HG03066 (cell line): ENCODE measurements around the gene LARP6.
"Not testable (repeated sequence)": the region's sequence is repeated elsewhere in the genome, so short reads cannot be mapped to it uniquely, and the experiment has no call there.

Experiments used
- ATAC-seq: cut with Tn5 transposase; IDR thresholded peaks from one replicate; pipeline ENCODE4 v1.9.1; 2021; ENCODE audit warnings: low read depth; ENCODE audit not compliant: unreplicated experiment

Gene LARP6

DNA sequence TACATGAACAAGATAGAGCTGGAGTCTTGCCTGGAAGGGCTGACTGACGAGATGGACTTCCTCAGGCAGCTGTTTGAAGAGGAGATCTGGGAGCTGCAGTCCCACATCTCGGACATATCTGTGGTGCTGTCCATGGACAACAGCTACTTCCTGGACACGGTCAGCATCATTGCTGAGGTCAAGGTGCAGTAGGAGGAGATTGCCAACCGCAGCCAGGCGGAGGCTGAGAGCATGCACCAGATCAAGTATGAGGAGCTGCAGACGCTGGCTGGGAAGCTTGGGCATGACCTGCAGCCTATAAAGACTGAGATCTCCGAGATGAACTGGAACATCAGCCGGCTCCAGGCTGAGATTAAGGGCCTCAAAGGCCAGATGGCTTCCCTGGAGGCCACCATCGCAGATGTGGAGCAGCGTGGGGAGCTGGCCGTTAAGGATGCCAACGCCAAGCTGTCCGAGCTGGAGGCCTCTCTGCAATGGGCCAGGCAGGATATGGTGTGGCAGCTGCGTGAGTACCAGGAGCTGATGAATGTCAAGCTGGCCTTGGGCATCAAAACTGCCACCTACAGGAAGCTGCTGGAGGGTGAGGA, 5.5 kb upstream of the LARP6 start:
- ATAC-seq: no peak

DNA sequence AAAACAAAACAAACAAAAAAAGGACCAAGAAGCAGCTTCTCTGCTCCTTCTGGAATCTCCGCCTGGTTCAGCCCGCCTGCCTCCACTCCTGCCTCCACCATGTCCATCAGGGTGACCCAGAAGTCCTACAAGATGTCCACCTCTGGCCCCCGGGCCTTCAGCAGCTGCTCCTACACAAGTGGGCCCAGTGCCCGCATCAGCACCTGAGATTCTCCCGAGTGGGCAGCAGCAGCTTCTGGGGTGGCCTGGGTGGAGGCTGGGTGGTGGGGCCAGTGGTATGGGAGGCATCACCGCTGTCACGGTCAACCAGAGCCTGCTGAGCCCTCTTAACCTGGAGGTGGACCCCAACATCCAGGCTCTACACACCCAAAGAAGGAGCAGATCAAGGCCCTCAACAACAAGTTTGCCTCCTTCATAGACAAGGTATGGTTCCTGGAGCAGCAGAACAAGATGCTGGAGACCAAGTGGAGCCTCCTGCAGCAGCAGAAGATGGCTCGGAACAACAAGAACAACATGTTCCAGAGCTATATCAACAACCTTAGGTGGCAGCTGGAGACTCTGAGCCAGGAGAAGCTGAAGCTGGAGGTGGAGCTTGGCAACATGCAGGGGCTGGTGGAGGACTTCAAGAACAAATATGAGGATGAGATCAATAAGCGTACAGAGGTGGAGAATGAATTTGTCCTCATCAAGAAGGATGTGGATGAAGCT, 4.8 kb upstream of the LARP6 start:
- ATAC-seq: not testable (repeated sequence)

DNA sequence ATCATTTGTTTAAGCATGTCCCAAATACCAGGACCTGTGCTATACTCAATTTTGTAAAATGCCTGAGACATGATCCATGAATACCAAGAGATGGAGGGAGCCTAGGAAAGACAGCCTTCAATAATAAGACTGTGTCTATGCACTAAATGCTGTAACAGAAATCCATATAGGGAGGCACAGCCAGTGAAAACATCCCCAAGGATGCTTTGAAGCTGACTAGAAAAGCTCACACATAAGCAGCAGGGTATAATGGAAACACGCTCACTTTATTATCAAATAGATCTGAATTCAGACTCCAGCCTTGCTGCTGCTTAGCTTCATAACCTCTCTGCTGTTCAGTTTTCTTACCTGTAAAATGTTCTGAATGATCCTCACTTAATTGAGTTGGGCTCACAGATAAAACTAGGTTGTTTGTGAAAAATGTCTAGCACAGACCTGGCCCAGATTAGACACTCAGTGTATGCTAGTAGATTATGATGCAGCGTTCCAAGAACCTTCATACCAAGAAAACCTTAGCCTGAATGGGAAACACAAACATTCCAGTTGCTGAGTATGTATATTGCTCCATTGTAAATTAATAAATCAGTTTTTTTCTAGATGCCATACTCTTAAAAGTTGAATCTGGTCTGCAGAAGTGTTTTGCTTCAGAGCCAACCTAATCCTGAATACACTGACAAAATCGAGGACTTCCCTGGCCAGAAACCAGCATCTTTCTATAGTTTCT, 3.8 kb upstream of the LARP6 start:
- ATAC-seq: no peak

DNA sequence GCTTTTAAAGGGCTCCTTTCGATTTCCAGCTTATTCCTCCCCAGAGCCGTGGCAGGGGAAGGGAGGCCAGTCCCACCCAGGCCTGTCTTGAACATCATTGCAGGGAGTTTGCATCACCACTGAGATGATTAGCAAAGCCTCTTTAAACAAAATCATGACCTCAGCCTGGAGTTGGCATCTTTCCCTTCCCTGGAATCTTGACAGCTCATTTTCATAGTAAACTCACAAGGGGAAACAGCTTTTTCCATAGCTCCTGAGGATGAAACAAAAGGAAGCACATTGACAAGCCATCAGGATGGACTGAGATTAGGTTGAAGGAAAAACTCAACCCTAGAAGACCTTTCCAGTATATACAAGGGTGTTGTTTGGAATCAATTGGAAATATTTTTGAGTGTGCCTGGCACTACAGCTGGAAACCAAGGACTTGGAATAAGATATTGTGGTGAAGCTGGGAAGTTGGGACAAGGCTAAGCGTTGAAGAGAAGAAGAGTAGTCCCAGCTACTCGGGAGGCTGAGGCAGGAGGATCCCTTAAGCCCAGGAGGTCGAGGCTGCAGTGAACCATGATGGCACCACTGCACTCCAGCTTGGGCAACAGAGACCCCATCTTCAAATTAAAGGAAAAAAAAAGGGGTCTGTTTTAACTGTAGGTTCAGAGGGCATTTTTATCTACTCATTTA, 3.1 kb upstream of the LARP6 start:
- ATAC-seq: no peak

DNA sequence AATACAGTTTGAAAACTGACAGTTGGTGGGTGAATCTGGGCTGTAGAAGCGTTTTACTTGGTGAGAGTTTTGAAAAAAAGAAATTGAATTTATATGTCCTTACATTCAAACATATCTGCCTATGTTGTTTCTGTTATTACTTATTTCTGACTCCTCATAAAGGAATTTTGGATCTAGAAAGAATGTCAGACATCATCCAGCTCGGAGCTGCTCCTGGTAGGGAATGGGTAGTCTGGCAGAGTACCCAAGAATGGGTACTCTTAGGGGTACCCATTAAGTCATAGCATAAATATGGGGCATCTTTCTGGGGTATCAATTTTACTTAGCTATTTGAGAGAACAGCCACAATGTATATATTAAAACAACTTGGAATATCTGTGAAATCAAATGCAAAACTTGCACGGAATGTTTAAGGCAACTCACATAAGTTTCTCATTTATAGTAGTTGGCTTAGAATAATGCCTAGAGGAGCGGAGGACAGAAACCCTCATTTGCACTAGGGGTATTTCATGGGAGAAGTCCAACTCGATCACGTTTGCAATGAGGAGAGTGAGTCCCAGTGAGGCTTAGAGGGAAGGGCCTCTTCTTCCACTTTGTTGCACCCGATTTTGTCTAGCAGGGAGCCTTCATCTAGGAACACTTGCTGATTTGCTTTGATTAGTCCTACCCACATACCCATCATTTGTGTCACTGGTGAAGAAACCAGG, 2.4 kb upstream of the LARP6 start:
- no peak for ATAC-seq

DNA sequence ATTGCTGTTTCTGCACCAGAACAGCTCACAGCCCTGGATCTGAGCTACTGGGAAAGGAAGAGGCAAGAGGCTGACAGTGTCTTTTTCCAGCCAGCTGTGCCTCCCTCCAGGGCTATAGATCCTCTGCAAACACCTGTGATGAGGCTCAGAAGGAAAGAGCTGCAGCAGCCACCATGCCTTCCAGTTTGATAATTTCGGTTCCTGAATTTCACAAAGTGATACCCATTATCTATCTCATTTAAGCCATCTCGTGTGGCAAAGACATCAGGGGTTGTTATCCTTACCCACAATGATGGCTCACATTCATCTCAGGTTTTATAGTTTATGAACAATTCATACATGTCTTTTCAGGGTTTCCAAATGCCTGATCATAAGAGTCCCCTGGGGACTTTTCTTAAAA, 1.8 kb upstream of the LARP6 start:
- no peak for ATAC-seq

DNA sequence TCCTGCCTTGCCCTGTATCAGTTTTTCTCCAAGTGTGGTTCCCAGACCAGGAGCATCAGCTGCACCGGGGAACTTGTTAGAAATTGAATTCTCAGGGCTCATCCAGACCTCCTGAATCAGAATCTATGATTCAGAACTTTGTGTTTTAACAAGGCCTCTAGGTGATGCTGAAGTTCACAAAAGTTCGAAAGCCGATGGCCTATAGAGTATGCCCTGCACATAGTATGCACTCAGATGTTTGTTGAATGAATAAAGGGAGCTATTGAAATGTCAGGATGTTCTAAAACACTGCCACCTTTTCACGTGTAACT, 664 bp upstream of the LARP6 start:
- no peak for ATAC-seq

DNA sequence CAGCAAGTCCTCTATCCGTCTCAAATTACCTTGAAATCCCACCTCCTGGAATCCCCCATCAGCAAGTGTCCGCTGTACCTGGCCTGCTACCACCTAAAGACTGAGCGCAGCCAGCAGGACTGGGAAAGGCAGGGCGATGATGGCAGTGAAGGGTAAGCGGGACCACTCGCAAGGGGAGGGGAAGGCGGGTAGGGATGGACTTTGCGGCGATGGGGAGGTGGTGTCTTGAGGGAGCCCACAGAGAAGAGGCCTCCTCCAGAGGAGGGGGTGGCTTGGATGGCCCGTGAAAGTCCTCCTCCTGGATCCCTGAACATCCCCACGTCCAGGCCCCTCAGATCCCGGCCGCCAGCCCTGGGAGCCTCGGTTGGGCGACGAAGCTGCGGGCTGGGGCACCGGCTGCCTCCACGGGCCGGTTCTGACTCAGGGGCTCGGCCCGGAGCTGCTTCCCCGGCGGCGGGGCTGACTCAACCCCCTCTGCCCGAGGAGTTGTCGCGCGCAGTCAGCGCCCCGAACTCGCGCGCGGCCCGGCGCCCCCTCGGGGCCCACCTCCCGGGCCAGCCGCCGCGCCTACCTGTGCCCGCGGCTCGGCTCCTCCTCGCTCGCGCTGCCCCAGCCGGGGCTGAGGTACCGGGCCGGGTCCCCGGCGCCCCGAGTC, 512 bp downstream of the LARP6 start:
- ATAC-seq: no peak

DNA sequence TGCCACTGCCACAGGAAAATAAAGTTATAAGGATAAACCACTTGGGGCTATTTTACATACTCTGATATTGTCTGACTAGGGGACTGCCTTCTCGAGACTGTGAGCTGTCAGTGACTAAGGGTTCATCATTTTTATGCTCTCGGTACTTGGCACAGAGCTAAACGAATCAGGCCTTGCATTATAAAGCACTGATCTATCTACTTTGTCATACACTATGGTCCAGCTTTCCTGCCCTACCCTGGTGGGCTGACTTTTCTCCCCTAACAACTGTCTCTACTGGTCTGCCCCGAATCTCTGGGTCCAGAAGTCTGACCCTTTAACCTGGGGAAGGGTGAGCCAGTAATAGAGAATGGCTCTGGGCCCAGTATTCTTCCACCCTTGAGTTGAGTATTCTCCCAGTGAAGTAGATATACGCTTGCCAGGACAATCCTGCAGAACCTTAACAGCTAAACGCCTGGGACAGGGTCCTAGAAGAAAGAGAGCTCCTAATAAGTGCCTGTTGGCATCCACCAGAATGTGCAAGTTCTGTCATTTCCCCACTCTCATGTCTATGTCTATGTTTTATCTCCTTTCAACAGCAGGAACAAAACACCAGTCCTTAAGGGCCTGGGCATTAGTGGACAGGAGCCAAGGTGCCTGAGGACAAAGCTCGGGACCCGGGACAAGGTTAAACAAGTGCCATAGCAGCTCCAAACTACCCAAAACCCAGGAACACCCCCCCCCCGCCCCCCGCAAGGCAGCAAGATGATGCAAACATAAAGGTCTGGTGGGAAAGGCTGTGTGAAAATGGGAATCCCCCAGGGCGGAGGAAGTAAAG, 1.2 kb downstream of the LARP6 start:
- no peak for ATAC-seq

DNA sequence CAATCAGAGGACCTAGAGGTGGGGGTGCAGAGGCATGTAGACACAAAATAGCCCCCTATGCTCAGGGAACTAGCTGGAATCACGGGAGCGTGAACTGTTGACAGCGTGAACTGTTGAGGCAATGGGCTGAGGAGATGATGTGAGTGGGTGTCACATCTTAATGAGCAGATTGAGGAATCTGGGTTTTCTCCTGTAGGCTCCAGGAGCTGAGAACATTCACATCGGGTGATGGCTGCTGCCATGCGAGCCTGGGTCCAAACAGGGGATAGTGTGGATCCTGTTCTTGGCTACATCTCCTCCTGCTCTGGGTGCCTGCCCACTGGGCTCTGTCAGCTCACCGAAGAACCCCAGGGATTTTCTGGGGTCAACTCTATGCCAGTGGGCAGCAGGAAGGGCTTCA, 2.1 kb downstream of the LARP6 start:
- no peak for ATAC-seq

DNA sequence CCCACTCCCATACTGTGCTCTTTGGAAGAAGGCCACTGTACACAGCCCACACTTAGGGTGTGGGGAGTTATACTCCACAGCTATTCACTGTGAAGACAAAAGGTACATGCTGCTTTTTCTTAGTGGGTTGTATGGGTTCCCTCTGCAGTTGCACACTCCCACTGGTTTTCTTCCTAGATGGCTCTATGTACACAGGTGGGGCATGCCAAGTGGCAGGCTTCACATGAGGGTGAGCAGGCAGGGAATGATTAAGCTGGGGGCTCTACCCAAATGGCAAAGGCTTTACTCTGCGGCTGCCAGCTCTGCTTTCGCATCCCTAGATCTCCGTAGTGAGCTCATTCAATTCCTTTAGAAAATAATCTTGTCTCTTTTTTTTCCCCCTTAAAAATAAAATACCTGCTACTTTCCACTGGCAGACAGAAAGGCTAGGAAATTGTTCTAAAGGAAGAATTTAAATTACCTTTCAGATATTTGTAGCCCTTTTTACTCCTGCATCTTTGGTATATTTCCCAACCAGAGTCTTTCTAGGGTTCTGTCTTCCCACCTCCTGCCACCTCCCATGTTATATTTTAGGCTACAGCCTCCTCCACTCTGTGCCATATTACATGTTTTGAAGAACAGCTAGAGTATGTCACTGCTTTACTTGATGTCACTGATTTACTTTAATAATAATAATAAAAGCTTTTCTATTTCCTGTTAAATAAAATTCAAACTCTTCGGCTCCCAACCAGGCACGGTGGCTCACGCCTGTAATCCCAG, 8.2 kb downstream of the LARP6 start:
- no peak for ATAC-seq

DNA sequence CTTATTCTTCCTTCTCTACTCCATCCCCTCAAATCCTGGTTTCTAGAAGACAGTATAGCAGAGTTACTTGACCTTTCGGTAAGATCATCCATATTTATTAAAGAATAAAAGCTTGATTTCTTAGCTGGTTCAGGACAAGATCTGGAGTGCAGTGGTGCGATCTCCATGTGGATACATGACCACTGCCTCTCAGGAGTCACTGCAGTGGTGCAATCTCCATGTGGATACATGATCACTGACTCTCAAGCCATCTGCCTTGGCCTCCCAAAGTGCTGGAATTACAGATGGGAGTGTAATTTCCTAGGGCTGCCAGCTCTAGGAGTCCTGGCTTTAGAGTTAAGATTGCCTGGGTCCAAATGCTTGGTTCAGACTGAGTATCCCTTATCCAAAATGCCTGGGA, 16.5 kb downstream of the LARP6 start:
- ATAC-seq: no peak

DNA sequence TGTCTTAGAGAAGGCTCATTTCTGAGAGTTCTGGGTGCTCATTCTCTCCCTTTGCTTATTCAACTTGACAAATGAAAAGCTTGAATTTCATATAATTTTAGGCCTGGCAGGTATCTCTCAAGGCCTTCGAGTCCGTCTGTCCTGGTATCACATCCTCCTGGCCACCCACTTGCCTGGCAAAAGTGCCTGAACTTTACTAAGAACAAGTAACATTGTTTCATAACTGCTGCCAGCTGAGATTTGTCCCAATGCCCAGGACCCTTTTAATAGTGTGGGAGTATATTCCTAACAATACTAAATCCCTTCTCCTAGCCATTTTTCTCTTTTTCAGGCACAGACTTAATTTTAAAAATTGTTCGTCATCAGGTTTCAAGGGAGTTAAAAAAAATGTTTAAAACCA, 18.1 kb downstream of the LARP6 start:
- no peak for ATAC-seq

DNA sequence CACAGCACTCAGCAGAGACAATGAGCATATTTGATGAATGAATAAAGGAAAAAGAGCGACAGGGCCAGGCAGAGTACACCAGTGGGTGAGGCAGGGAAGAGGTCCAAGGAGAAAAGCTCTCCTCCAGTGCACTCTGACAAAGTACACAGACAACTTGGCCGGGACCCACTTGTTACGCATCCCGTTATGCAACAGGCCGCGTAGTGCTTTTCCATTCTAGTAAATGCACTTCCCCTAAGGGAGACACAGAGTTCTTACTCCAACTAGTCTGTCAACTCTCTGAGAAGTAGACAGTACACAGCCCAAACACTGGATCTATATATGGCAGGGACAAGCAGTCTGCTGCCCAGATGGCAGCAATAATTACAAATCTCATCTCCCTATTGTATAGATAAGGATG, 18.5 kb downstream of the LARP6 start:
- no peak for ATAC-seq

DNA sequence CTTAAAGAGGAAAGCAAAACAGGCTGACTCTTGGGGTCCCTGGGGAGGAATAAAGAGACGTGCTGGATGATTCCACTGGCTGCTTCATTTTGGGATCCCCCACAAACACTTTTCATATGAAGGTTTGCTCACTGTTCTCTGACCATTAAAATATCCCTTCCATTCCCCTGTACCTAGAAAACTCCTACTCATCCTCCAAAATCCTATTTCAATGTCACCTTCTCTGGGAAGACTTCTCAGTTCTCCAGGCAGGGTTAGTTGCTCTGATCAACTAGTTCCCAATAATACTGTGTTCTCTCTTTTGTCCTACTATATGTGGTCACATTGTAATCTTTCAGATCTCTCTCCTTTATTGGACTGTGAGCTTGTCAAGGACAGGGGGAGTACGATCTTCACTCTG, 19.0 kb downstream of the LARP6 start:
- no peak for ATAC-seq

DNA sequence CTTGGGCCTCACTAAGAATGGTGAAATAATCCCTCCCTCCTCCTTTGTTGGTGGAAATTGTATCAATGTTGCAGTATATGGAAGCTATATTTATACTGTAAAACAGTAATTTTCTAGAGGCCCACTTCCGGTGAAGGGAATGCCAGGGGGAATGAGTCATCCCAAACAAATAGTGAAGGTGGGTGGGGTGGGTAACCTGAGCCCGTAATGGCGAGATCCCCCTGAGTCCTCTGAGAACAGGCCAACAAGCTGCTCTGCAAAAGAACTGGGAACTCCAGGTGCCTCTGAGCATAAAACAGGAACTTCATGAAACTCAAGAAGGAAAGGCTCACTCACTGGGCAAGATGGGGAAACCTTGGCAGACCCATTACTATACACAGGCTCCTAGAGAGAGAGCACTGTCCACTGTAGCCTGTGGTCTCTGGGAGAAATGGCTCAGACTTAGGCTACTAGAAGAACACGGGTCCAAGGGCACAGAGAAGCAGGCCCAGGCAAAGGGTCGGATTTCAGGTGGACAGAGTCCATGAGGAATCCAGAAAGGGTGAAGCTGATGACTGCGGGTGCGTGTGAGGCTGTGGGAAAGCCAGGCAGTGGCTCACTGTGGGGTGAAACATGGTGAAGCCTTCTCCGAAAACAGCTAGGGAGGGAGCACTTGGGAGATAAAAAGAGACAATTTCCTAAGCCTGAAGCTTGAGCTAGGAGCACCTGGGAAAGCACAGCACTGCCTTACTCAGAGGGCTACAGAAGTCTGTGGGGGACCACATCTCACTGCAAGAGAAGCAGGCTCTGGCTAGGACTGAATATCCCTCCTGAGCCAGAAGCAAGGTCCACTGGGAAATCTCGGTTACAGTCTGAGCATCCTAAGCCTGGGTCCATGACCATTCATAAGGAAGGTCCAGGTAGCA, 19.8 kb downstream of the LARP6 start:
- no peak for ATAC-seq

DNA sequence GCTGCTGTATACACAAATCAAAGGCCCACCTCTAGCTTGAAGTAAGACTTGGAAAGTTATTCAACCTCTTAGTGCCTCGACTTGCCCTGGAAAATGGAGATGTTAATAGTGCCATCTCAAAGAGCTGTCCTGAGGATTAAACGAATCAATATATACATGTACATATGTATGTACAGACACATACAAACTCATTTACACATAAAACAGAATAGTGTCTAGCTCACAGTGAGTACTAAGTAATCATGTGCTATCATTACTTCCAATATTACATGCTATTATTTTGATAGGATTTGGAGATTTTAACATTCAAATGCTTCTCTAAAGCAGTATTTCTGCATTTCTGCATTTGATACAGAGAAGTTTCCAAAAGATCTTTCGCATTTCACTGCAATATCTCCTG, 20.5 kb downstream of the LARP6 start:
- ATAC-seq: no peak

DNA sequence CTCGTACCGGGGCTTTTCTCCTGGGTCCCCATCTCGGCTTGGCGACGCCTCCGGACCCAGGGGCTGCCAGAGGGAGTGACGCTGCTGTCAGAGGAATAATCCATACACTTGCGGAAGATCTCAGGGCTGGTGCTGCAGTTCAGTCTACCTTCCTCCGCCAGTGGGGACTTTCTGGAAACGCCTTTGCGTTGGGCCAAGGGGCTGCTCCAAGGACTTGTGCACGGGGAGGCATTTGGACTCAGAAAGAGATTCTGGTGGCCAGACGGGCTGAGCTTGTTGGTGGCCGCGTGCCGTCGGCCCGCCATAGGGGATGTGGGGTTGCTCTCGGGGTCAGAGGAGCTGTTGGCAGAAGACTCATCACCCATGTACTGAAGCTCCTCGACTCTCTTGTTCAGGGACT, 21.8 kb downstream of the LARP6 start:
- no peak for ATAC-seq
